Measurements from ENCODE around the gene FIGNL1. TPM values are rescaled to one million over a fixed set of nuclear protein-coding genes. Genes with fewer than 3 reads are reported as not detected.
A peak's percentile ranks its signal among the peaks of the same experiment; 100 is the strongest.

Gene FIGNL1
- total RNA-seq, 1 experiment from 2014 or later = 25.7 TPM

GRCh38 chr7:50404392-50404791 is 45.8 kb downstream of the FIGNL1 start:
- ChIA-PET POLR2A (ENCODE audit: unreplicated experiment) (no interaction called here), CTCF (no interaction called here)
- Histone ChIP-seq H3K36me3 (ENCODE audit: low read depth) (no peaks in the 10 kb centered on the region), H3K79me2 (ENCODE audit: low read depth) (no peaks in the 10 kb centered on the region), H3K9me2 (ENCODE audit: insufficient read depth) (no peaks in the 10 kb centered on the region), H3K4me1 (replicated peaks; ENCODE audit: insufficient read depth) (no peaks in the 10 kb centered on the region), H3K27me3 (ENCODE audit: insufficient read depth, low read depth) (peaks cover 99% of the 10 kb centered on the region), H4K20me1 (ENCODE audit: insufficient read depth) (no peaks in the 10 kb centered on the region; the same call in 1 of the 2 replicates), H3K27ac (no peak overlapping the region), H3K9me3 (ENCODE audit: insufficient read depth, low read depth) (no peaks in the 10 kb centered on the region), H3F3A (ENCODE audit: insufficient read depth, low read depth) (no peaks in the 10 kb centered on the region), H3K4me3 (no peak overlapping the region), H2AFZ (no peak overlapping the region), H3K4me2 (no peak overlapping the region)
- DNase-seq = no peak
- TF ChIP-seq CTCF (conservative IDR thresholded peaks at IDR 0.05) (peak; percentile 33; the same call in 1 of the 2 replicates), EZH2 (IDR thresholded peaks at IDR 0.05; ENCODE audit: low read depth) (no peak)
- BruUV-seq (replicated peaks) = no TSS peak
- intact Hi-C loops (cut with micrococcal nuclease; ENCODE audit: unreplicated experiment) = no loop called here

GRCh38 chr7:50400114-50400513 is 50.0 kb downstream of the FIGNL1 start:
- no TSS peak for BruUV-seq (replicated peaks)
- ChIA-PET POLR2A (ENCODE audit: unreplicated experiment) (no interaction called here), CTCF (no interaction called here)
- DNase-seq = no peak
- Histone ChIP-seq H3K4me2 (no peak overlapping the region), H3K4me1 (replicated peaks; ENCODE audit: insufficient read depth) (no peaks in the 10 kb centered on the region), H3K9me3 (ENCODE audit: insufficient read depth, low read depth) (no peaks in the 10 kb centered on the region), H3K27me3 (ENCODE audit: insufficient read depth, low read depth) (peaks cover 93% of the 10 kb centered on the region), H3K9me2 (ENCODE audit: insufficient read depth) (no peaks in the 10 kb centered on the region), H3K4me3 (no peak overlapping the region), H3K36me3 (ENCODE audit: low read depth) (no peaks in the 10 kb centered on the region), H3K27ac (no peak overlapping the region), H3K79me2 (ENCODE audit: low read depth) (no peaks in the 10 kb centered on the region), H3F3A (ENCODE audit: insufficient read depth, low read depth) (no peaks in the 10 kb centered on the region), H4K20me1 (ENCODE audit: insufficient read depth) (no peaks in the 10 kb centered on the region), H2AFZ (no peak overlapping the region)
- TF ChIP-seq CTCF (conservative IDR thresholded peaks at IDR 0.05) (no peak), EZH2 (IDR thresholded peaks at IDR 0.05; ENCODE audit: low read depth) (no peak)
- intact Hi-C loops (cut with micrococcal nuclease; ENCODE audit: unreplicated experiment) = no loop called here

GRCh38 chr7:50399635-50400034 is 50.5 kb downstream of the FIGNL1 start:
- Histone ChIP-seq H3K9me3 (ENCODE audit: insufficient read depth, low read depth) (no peaks in the 10 kb centered on the region), H3K4me1 (replicated peaks; ENCODE audit: insufficient read depth) (no peaks in the 10 kb centered on the region), H3K4me3 (no peak overlapping the region), H3K9me2 (ENCODE audit: insufficient read depth) (no peaks in the 10 kb centered on the region), H2AFZ (no peak overlapping the region), H3K4me2 (no peak overlapping the region), H3K79me2 (ENCODE audit: low read depth) (no peaks in the 10 kb centered on the region), H3K36me3 (ENCODE audit: low read depth) (no peaks in the 10 kb centered on the region), H3K27ac (no peak overlapping the region), H3F3A (ENCODE audit: insufficient read depth, low read depth) (no peaks in the 10 kb centered on the region), H3K27me3 (ENCODE audit: insufficient read depth, low read depth) (peaks cover 92% of the 10 kb centered on the region), H4K20me1 (ENCODE audit: insufficient read depth) (no peaks in the 10 kb centered on the region)
- intact Hi-C loops (cut with micrococcal nuclease; ENCODE audit: unreplicated experiment) = no loop called here
- CTCF ChIA-PET = no interaction called here
- POLR2A ChIA-PET (ENCODE audit: unreplicated experiment) = no interaction called here
- TF ChIP-seq CTCF (conservative IDR thresholded peaks at IDR 0.05) = no peak
- DNase-seq = no peak
- BruUV-seq (replicated peaks) = no TSS peak

Measured in PC-9 (cell line).